GM20000 (cell line): ENCODE measurements around the gene PHF19.

Experiments used
- DNase-seq: peaks from one replicate; pipeline ENCODE4 v3.0.0; 2012; ENCODE audit warnings: low spot score
- TF ChIP-seq, protein P1 (sequence below): IDR thresholded peaks from 2 replicates; pipeline ENCODE4 v1.5.1; 2012; ENCODE audit warnings: mild to moderate bottlenecking, control low read depth; ENCODE audit errors: extremely low read depth, missing control alignments

The PHF19 gene

DNA sequence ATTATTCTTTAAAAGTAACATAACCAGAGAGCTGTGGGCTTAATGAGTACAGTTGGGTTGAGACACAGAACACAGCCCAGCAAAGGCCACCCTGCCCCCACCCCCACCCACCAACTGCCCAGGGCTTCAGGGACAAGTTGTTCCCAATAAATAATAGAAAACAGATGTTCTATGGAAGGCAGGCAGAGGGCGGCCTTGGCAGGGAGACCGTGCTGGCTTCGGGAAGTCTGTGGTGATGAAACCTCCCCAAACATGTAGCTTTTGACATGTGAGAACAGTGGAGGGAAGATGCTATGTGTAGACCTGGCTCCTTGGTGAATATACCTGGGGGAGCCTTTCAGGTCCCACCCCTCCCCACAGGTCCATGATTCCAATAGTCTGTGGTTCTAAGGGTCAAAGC is 39.6 kb upstream of the PHF19 start:
- no peak for DNase-seq

DNA sequence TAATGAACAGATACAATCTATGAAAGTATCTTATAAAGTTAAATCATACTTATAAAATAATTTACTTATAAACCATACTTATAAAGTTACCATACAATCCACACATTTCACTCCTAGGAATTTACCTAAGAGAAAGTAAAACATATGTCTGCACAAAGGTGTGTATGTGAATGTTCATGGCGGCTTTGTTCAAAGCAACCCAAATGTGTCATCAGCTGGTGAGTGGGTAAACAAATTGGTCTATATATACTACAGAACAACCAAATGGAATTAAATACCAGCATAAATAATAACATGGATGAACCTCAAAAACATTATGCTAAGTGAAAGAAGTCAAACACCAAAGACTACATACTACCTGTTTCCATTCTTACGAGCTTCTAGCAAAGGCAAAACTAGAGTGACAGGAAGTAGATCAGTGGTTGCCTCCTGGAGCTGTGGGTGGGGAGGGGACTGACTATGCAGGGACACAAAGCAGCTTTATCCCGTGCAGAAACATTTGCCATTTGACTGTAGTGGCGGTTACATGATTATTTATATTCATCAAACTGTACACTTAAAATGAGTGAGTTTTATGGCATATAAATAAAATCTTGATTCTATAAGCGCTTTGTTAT is 39.0 kb upstream of the PHF19 start:
- TF ChIP-seq, protein P1, sequence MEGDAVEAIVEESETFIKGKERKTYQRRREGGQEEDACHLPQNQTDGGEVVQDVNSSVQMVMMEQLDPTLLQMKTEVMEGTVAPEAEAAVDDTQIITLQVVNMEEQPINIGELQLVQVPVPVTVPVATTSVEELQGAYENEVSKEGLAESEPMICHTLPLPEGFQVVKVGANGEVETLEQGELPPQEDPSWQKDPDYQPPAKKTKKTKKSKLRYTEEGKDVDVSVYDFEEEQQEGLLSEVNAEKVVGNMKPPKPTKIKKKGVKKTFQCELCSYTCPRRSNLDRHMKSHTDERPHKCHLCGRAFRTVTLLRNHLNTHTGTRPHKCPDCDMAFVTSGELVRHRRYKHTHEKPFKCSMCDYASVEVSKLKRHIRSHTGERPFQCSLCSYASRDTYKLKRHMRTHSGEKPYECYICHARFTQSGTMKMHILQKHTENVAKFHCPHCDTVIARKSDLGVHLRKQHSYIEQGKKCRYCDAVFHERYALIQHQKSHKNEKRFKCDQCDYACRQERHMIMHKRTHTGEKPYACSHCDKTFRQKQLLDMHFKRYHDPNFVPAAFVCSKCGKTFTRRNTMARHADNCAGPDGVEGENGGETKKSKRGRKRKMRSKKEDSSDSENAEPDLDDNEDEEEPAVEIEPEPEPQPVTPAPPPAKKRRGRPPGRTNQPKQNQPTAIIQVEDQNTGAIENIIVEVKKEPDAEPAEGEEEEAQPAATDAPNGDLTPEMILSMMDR = no peak

More for the DNA sequence above, 39.6 kb upstream of the PHF19 start:
- TF ChIP-seq, protein P1 = no peak

DNA sequence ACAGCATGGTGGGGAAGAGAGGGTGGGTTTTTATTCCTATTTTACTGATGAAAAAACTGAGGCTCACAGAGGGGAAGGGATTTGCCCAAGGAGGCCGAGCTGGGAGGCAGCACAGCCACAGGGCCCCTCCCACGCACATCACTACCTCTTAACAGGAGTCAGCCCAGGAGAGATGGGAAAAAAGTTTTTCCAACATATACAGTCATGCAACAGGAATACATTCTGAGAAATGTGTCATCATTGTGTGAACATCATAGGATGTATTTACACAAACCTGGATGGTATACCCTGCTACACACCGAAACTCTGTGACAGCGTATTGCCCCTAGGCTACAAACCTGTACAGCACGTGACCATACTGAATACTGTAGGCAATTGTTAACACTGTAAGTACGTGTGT is 38.0 kb upstream of the PHF19 start:
- TF ChIP-seq, protein P1 = no peak
- no peak for DNase-seq

More for the DNA sequence above, 39.0 kb upstream of the PHF19 start:
- no peak for DNase-seq

DNA sequence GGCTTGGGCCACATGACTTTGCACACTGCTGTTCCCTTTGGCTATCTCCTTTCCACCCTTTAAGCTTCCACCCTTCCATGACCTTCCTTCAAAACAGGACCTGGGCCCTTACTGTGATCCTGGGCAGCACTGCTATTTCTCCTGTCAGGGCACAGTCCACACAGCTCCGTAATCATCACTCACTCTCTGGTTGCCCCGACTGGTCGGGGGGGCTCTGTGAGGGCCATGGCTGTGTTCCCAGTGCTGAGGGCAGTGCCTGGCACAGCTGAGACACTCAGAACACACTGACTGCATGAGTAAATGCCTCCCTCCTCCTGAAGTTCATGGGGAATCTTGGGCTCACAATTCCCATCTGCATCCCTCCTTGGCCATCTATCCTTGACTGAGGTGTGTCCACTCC is 37.4 kb upstream of the PHF19 start:
- DNase-seq = no peak
- TF ChIP-seq, protein P1 = no peak

DNA sequence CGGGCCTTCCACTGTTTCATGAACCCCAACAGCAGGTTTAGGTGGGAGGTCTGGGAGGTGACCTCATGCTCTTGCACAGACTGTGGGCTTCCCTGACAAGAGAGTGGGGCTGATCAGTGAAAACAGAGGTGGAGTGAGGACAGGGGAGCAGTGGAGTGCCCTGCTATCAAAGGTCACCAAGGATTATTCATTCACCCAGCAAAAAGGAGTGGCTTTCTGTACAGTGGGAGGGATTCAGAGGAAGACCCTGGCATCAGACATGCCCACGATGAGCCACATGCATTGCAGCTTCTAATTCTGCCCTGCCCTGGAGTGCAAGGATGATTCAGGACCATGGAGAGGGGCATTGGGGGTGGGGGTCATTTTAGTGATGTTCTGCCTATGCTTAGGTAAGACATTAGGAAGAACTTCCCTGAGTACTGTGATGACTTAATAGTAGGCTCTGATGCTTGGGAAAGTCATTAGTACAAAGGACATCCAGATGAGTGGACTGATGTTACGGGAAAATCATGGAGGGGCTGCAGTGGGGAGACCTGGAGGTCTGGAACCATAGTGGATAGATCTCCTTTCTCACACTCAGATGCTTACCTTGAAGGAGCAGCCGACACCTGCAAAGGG is 36.8 kb upstream of the PHF19 start:
- DNase-seq = no peak
- TF ChIP-seq, protein P1 = no peak

DNA sequence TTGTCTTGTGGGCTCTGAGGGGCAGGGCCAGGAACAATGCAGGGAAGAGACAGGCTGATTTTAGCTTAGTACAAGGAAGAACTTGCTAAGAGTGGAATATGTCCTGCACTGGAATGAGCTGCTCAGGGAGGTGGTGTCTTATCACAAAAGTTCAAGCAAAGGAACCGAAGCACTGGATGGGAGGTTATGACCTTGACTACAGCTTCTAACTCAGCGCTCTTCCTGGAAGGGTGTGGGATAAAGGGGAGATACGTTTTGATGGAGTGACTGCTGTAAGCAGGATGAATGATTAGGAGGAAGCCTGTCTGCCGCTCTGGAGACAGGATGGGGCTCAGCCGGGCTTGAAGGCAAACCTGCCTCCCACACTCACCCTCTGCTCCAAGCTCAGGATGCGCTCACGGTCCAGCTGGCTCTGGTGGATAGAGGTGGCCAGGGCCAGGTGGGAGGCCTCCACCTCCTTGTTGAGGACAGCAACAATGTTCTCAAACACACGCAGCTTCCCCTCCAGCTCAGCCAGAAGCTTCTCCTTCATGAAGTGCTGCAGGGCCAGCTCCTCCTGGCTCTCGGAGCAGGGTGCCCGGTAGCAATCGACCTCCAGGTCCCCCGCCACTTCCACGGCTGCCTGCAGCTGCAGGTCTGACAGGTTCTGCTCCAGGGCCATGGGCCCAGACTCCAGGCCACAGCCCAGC is 36.1 kb upstream of the PHF19 start:
- TF ChIP-seq, protein P1 = no peak
- DNase-seq = no peak

DNA sequence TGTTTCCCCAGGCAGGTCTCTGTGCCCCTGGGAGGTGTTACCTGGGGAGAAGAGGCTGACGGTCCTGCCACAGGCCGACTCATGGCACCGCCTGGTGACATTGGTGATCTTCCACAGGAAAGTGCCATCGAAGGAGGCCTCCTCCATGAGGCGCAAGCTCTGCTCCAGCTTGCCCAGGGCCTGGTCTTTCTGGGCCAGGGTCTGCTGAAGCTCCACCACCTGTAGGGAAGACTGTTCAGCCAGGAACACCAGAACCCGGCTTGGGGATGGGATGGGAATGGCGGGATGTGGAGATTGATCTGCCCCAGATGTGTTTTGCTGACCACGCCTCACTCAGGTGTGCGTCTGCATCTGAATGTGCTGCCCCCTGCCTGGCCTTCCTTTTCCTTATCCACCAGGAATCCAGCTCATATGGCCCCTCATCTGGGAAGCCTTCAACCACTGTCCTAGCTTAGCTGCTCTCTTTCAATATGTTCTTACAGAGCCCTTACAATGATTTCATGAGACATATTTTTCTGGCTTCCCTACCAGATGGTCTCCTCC is 34.4 kb upstream of the PHF19 start:
- TF ChIP-seq, protein P1 = no peak
- DNase-seq = no peak
